Neuronal stem cell (in vitro differentiated cells): Measurements from ENCODE around the gene RAB11FIP5.

Experiments
- DNase-seq: peaks from one replicate; pipeline ENCODE4 v3.0.0-alpha.2; 2013; ENCODE audit warnings: low spot score
- H2AFZ ChIP-seq: one replicate; pipeline ENCODE4 v1.6.1; 2013; ENCODE audit warnings: mild to moderate bottlenecking, low read length, inconsistent platforms
- H2AK5ac ChIP-seq: 2 replicates; pipeline ENCODE4 v1.6.1; 2013; ENCODE audit warnings: low read depth, mild to moderate bottlenecking, inconsistent platforms, low read length, moderate library complexity, mixed read lengths
- H2BK120ac ChIP-seq: 2 replicates; pipeline ENCODE4 v1.6.1; 2013; ENCODE audit warnings: low read depth, mild to moderate bottlenecking, inconsistent platforms, low read length, moderate library complexity, mixed read lengths
- H2BK12ac ChIP-seq: one replicate; pipeline ENCODE4 v1.6.1; 2013; ENCODE audit warnings: low read length, inconsistent platforms
- H2BK15ac ChIP-seq: 2 replicates; pipeline ENCODE4 v1.6.1; 2013; ENCODE audit warnings: mild to moderate bottlenecking, low read length, inconsistent platforms, mixed read lengths
- H2BK5ac ChIP-seq: one replicate; pipeline ENCODE4 v1.6.1; 2013; ENCODE audit warnings: inconsistent platforms, mild to moderate bottlenecking, low read length, moderate library complexity
- H3K14ac ChIP-seq: one replicate; pipeline ENCODE4 v1.6.1; 2013; ENCODE audit warnings: low read length, inconsistent platforms
- H3K18ac ChIP-seq: 2 replicates; pipeline ENCODE4 v1.6.1; 2013; ENCODE audit warnings: low read length, inconsistent platforms
- H3K23ac ChIP-seq: 2 replicates; pipeline ENCODE4 v1.6.1; 2013; ENCODE audit warnings: low read depth, mild to moderate bottlenecking, mixed read lengths, low read length, inconsistent platforms; ENCODE audit not compliant: poor library complexity
- H3K27ac ChIP-seq: replicated peaks from 3 replicates; pipeline ENCODE4 v1.5.1; 2013; ENCODE audit warnings: low read length, inconsistent platforms
- H3K27me3 ChIP-seq, 3 experiments: 2 replicates each; pipeline ENCODE4 v1.6.1; 2013; ENCODE audit warnings: low read length in 3 of 3, mild to moderate bottlenecking in 2 of 3, inconsistent platforms in 1 of 3, low read depth in 1 of 3, mixed read lengths in 1 of 3, moderate library complexity in 1 of 3; ENCODE audit not compliant: control insufficient read depth in 3 of 3, insufficient read depth in 3 of 3
- H3K36me3 ChIP-seq, 2 donors: replicated peaks in 1 of 2; 2 replicates each; pipeline ENCODE4 v1.6.1; 2013; ENCODE audit warnings: low read length in 2 of 2; ENCODE audit not compliant: control insufficient read depth in 2 of 2, insufficient read depth in 2 of 2
- H3K4ac ChIP-seq: 2 replicates; pipeline ENCODE4 v1.6.1; 2013; ENCODE audit warnings: inconsistent platforms, mild to moderate bottlenecking, low read length, moderate library complexity
- H3K4me1 ChIP-seq, 2 donors: 1 replicate in 1 of 2; 2 replicates in 1 of 2; pipeline ENCODE4 v1.6.1; 2013; ENCODE audit warnings: low read length in 2 of 2, low read depth in 1 of 2; ENCODE audit not compliant: control insufficient read depth in 2 of 2, insufficient read depth in 1 of 2
- H3K4me2 ChIP-seq: one replicate; pipeline ENCODE4 v1.6.1; 2013; ENCODE audit warnings: mild to moderate bottlenecking, low read length, inconsistent platforms; ENCODE audit not compliant: insufficient read depth, poor library complexity, severe bottlenecking
- H3K4me3 ChIP-seq, 2 donors: 2 replicates each; pipeline ENCODE4 v1.5.1; 2013; ENCODE audit warnings: low read length in 2 of 2, mild to moderate bottlenecking in 2 of 2, inconsistent platforms in 1 of 2, moderate library complexity in 1 of 2
- H3K79me1 ChIP-seq: one replicate; pipeline ENCODE4 v1.6.1; 2013; ENCODE audit warnings: low read depth, mild to moderate bottlenecking, inconsistent platforms, low read length, moderate library complexity
- H3K9ac ChIP-seq: one replicate; pipeline ENCODE4 v1.6.1; 2013; ENCODE audit warnings: mild to moderate bottlenecking, low read depth, low read length, inconsistent platforms; ENCODE audit not compliant: poor library complexity
- H3K9me3 ChIP-seq, 2 donors: replicated peaks in 1 of 2; 2 replicates each; pipeline versions ENCODE3 to v1.6.1; 2013; ENCODE audit warnings: low read length in 2 of 2, mild to moderate bottlenecking in 2 of 2, inconsistent platforms in 1 of 2, low read depth in 1 of 2, mixed read lengths in 1 of 2, moderate library complexity in 1 of 2; ENCODE audit not compliant: control insufficient read depth in 2 of 2, insufficient read depth in 1 of 2
- H4K8ac ChIP-seq: one replicate; pipeline ENCODE4 v1.6.1; 2013; ENCODE audit warnings: low read depth, mild to moderate bottlenecking, inconsistent platforms, low read length, moderate library complexity
- H4K91ac ChIP-seq: one replicate; pipeline ENCODE4 v1.6.1; 2013; ENCODE audit warnings: low read length, low read depth, mild to moderate bottlenecking, inconsistent platforms; ENCODE audit not compliant: poor library complexity
- WGBS, 2 donors: extraction: QIAGEN DNeasy Blood & Tissue Kit; methylation state at CpG; one replicate each; pipeline ENCODE4 v1.1.7; 2013; ENCODE audit warnings: missing lambda C conversion rate in 2 of 2, mixed read lengths in 1 of 2; ENCODE audit not compliant: insufficient read length in 2 of 2, insufficient replicate concordance in 1 of 2; ENCODE audit errors: extremely low coverage in 2 of 2; 5-methylcytosine and 5-hydroxymethylcytosine counted together

Gene RAB11FIP5

DNA sequence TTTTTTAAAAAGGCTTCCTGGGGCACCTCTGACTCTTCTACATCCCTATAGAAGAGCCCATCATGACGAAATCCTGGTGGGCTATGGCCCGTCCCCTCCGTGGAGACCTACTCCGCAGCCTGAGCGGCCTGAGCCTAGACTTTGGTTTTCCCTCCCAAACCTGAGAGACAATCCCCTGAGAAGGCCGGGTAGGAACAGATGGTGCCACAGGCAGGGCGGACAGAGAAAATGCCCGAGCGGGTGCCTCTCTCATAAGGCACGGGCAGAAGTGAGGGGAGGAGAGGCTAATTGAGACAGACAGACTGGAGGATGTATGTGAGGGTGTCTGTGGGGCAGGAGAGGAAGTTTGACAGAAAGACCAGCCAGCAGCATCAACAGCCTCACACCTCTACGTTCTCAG is 21.1 kb downstream of the RAB11FIP5 start:
- no peak for DNase-seq
- peaks cover 0 to 3% of the 10 kb centered on the region in 2 donors for H3K36me3 ChIP-seq
- no peak overlapping the region for H3K4me3 ChIP-seq
- no peak overlapping the region for H2BK5ac ChIP-seq
- no peak overlapping the region for H3K4me2 ChIP-seq
- no peaks in the 10 kb centered on the region for H3K9me3 ChIP-seq
- H4K91ac ChIP-seq = no peak overlapping the region
- no peak overlapping the region for H2AFZ ChIP-seq
- H2BK15ac ChIP-seq = no peak overlapping the region
- H3K4ac ChIP-seq = no peak overlapping the region
- no peak overlapping the region for H3K18ac ChIP-seq
- H3K4me1 ChIP-seq = peaks cover 7 to 12% of the 10 kb centered on the region in 2 donors
- no peak overlapping the region for H3K9ac ChIP-seq
- no peak overlapping the region for H2AK5ac ChIP-seq
- no CpG with 5 or more reads among the region's 11 CpGs for WGBS, 2 donors
- no peak overlapping the region for H3K23ac ChIP-seq
- peaks cover 2% of the 10 kb centered on the region for H3K79me1 ChIP-seq
- no peak overlapping the region for H2BK12ac ChIP-seq
- H3K27ac ChIP-seq = no peak overlapping the region
- no peak overlapping the region for H4K8ac ChIP-seq
- peaks cover 0 to 3% (median 0%) of the 10 kb centered on the region in 3 experiments for H3K27me3 ChIP-seq
- H3K14ac ChIP-seq = no peak overlapping the region
- H2BK120ac ChIP-seq = no peak overlapping the region

DNA sequence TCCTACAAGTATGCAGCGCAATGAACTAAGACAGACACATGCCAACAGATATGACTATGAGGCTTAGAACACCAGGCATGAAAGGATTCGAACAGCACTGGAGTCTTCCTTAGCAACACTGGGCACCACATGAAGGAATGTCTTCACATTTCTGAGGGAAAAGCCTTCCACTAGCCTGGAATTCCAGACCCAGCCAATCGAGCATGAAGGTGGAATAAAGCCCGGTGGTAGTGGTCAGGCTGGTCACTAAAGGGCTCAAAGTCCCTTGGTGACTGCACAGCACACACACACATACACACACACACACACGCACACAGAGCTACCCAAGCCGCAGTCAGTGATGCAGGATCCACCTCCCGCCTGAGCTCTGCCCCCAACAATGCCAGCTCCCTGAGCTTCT is 21.6 kb downstream of the RAB11FIP5 start:
- no CpG with 5 or more reads among the region's 7 CpGs for WGBS, 2 donors
- Histone ChIP-seq H4K91ac (no peak overlapping the region), H4K8ac (no peak overlapping the region), H3K4me1 (peaks cover 7 to 12% of the 10 kb centered on the region in 2 donors), H2AFZ (no peak overlapping the region), H3K18ac (peak overlapping the region; percentile 55), H3K23ac (no peak overlapping the region), H3K4me3 (no peak overlapping the region), H3K27me3 (no peaks in the 10 kb centered on the region), H3K9me3 (no peaks in the 10 kb centered on the region), H3K79me1 (peaks cover 2% of the 10 kb centered on the region), H3K9ac (peak overlapping the region; percentile 71), H3K4ac (no peak overlapping the region), H3K4me2 (no peak overlapping the region), H3K36me3 (peaks cover 0 to 4% of the 10 kb centered on the region in 2 donors), H2BK120ac (no peak overlapping the region), H3K14ac (no peak overlapping the region), H2AK5ac (no peak overlapping the region), H3K27ac (no peak overlapping the region), H2BK5ac (no peak overlapping the region), H2BK15ac (no peak overlapping the region), H2BK12ac (no peak overlapping the region)
- DNase-seq = peak; percentile 21

DNA sequence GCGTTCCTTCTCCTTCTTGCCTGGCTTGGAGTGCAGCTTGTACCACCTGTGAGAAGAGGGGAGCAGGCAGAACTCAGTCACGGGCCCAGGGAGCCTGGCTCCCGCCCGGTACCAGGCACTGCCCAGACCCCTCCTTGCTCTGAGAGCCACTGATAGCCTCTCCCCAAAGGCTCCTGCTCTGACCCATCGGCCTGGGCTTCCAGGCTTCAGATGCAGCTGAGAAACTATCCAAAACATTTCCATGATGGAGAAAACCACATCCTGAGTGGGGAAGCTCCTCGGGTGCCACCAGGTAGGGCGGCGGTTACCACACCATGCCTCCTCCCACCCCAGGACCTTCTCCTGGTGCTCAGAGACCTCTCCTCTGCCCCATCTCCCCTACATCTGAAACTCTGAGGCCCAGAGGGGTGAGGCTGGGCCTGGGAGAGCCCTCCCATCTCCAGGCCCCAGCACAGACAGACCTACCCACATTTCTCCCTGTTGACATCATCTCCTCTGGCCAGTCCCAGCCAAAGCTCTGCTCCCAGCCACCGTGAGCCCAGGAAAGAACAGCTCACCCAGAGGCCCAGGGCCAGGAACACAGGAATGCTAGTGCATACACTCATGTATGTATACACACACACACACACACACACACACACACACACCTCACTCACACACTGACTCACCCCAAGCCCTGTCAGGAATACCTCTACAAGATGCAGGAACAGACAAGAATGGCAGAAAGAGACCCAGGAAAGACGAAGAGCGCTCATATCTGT is 23.3 kb downstream of the RAB11FIP5 start:
- no peak overlapping the region for H3K14ac ChIP-seq
- no peak overlapping the region for H4K8ac ChIP-seq
- no peak for DNase-seq
- no peak overlapping the region for H3K4me3 ChIP-seq
- H3K18ac ChIP-seq = peak overlapping the region; percentile 19
- peak overlapping the region; percentile 31 for H3K9ac ChIP-seq
- H2BK15ac ChIP-seq = no peak overlapping the region
- no peak overlapping the region for H2BK5ac ChIP-seq
- no peak overlapping the region for H4K91ac ChIP-seq
- no CpG with 5 or more reads among the region's 11 CpGs for WGBS, 2 donors
- H3K36me3 ChIP-seq = peaks cover 0 to 4% of the 10 kb centered on the region in 2 donors
- H3K9me3 ChIP-seq = no peaks in the 10 kb centered on the region
- no peak overlapping the region for H3K4ac ChIP-seq
- no peak overlapping the region for H3K4me2 ChIP-seq
- no peak overlapping the region for H3K23ac ChIP-seq
- H3K4me1 ChIP-seq = peaks cover 10 to 12% of the 10 kb centered on the region in 2 donors
- H3K79me1 ChIP-seq = peaks cover 2% of the 10 kb centered on the region
- H2BK120ac ChIP-seq = no peak overlapping the region
- H2AK5ac ChIP-seq = no peak overlapping the region
- peak overlapping the region; percentile 48 for H2BK12ac ChIP-seq
- no peaks in the 10 kb centered on the region for H3K27me3 ChIP-seq
- no peak overlapping the region for H2AFZ ChIP-seq
- H3K27ac ChIP-seq = no peak overlapping the region

DNA sequence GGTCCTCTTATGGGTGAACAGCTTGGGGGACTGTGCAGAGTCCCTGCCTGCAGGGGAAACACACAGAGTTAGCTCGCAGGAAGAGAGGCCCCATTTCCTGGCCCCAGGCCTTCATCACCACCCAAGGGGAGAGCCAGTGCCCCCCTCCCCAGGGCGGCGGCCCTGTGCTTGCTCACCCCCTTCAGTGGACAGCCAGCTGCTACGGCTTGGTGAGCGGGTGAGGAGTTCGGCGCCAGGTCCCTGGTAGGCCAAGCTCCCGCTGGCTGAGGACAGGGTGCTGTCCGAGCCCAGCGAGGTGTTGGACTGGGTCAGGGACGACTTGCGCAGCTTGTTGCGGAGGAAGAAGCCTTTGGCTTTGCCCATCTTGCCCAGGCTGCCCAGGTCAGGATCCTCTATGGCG is 24.0 kb downstream of the RAB11FIP5 start:
- H3K79me1 ChIP-seq = peaks cover 2% of the 10 kb centered on the region
- no CpG with 5 or more reads among the region's 14 CpGs for WGBS, 2 donors
- no peak overlapping the region for H3K4me2 ChIP-seq
- H3K36me3 ChIP-seq = peaks cover 0 to 4% of the 10 kb centered on the region in 2 donors
- H3K9me3 ChIP-seq = no peaks in the 10 kb centered on the region
- peak overlapping the region; percentile 49 for H3K18ac ChIP-seq
- H2BK12ac ChIP-seq = no peak overlapping the region
- H3K27ac ChIP-seq = no peak overlapping the region
- H3K9ac ChIP-seq = peak overlapping the region; percentile 31
- no peak overlapping the region for H2BK5ac ChIP-seq
- H3K4ac ChIP-seq = no peak overlapping the region
- no peak overlapping the region for H4K91ac ChIP-seq
- H3K14ac ChIP-seq = no peak overlapping the region
- H2BK15ac ChIP-seq = no peak overlapping the region
- H2AFZ ChIP-seq = no peak overlapping the region
- H3K4me3 ChIP-seq = no peak overlapping the region
- H3K27me3 ChIP-seq = no peaks in the 10 kb centered on the region
- H4K8ac ChIP-seq = no peak overlapping the region
- peaks cover 10 to 12% of the 10 kb centered on the region in 2 donors for H3K4me1 ChIP-seq
- H3K23ac ChIP-seq = no peak overlapping the region
- H2BK120ac ChIP-seq = no peak overlapping the region
- DNase-seq = no peak
- H2AK5ac ChIP-seq = no peak overlapping the region
